NCI-H748 (cell line): Measurements from ENCODE around the gene GPC5.
A peak's percentile ranks its signal among the peaks of the same experiment; 100 is the strongest.
"Not testable (repeated sequence)": the region's sequence is repeated elsewhere in the genome, so short reads cannot be mapped to it uniquely, and the experiment has no call there.

ENCODE experiments used
- DNase-seq: peaks from one replicate; lab custom pipeline; 2025; ENCODE audit not compliant: unreplicated experiment; lab: John Stamatoyannopoulos, UW

The GPC5 gene

GRCh38 chr13:91647361-91647990 is 249.1 kb downstream of the GPC5 start:
- peak; percentile 36 for DNase-seq

DNA sequence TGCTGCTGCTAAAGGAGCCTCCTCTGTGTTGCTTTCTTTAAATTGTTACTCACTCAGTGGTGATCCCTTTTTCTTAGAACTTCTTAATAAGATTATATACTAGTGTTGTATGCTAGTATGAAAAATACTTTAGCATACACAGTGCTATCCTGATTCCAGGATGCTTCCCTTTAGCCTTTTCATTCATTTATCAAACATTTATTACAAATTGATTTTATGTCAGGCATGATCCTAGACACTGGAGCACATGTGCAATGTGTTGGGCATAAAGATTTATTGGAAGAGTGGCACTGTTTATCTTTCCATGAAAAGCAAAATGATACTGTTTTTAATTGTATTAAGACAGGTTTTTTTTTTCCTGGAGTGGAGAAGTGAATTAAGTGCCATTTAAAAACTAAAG is 249.6 kb downstream of the GPC5 start:
- no peak for DNase-seq

DNA sequence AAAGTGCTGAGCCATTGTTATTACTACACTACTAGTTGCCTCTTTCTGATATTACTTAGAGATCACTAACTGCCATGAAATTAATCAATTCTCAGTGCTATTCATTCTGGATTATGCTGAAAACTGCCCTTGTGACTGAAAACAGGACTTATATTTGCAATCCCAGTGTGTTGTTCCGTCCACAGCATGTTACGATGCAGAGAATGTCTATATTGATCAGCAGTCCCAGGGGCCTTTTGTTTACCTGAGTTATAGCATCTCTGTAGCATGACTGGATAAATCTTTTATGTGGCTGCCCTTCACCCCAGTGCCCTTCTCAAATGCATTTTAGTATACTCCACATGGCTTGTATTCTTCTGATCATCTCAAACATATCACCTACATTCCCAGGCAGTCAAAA is 251.0 kb downstream of the GPC5 start:
- DNase-seq: no peak

GRCh38 chr13:91652404-91653301 is 254.2 kb downstream of the GPC5 start:
- no peak for DNase-seq

DNA sequence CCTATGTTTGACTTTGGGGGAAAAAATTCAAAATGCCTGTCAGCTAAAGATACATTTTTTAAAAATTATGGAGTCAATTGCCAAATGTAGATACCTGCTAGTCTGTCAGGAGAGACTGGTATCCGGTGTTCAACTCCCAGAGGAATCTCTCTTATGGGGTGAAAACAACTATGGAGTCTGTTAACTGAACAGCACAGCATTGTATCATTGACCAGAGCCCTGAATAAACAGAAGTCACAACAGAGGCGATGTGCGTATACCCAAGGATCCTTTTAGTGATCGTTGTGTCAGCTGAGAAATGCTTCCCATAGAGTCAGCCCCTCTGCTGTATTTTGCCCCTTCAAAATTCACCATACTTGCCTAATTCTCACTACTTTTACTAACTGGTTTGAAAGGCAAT is 257.3 kb downstream of the GPC5 start:
- DNase-seq: peak; percentile 6

- no peak for DNase-seq
Measured at GRCh38 chr13:91657283-91657682, 258.9 kb downstream of the GPC5 start.

DNA sequence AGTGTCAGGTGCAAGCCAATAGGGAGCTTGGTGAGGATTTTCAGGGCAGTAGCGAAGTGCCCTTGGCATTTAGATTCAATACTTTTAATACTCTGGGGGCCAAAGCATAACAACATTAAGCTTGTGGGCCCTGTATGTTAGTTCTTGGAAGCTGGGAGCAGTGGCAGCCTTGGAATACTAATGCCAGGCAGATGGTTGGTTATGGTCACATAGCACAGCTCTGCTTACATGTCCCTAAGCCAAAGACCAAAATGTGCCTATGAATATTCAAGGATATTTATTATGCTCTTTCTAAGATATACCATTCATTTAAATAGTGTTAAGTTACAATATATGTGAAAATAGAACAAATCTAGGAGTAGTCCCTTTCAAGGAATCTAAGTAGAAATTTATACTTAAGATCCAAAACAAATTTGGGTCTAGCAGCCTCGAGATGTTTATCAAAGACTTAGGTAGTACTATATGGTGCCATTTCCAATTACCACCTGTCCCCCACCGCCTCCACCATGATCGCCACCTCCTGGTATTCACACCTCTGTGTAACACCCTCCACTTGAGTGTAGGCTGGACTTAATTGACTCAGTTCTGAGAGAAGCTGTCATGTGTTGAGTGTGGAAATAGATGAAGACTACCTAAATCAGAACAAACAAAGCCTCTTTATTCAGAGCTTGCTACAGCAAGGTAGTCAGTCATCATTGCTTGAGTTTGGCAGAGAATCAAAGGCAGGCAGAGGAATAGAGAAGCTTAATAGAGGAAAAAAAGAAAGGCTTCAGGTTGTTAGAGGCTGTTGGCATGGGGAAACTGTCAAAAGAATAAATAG is 261.0 kb downstream of the GPC5 start:
- peak; percentile 50 for DNase-seq

DNA sequence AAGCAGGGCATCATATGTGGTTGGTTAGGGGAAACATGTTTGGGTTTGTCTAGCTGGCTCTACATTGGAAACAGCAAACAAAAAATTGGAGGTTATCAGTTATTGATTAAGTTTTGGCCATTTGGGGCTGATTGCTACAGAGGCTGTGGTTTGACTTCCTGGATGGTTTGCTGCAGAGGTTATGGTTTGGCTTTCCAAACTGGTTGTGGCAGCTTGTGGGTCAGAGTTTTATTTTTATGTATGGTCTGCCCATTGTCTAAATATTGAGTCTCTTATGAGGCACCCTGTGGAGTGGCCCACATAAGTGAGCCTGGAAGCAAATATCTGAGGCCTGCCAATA is 261.6 kb downstream of the GPC5 start:
- peak; percentile 45 for DNase-seq

GRCh38 chr13:91661692-91662490 is 263.5 kb downstream of the GPC5 start:
- no peak for DNase-seq

- DNase-seq: no peak
Measured at GRCh38 chr13:91664039-91664438, 265.6 kb downstream of the GPC5 start.

DNA sequence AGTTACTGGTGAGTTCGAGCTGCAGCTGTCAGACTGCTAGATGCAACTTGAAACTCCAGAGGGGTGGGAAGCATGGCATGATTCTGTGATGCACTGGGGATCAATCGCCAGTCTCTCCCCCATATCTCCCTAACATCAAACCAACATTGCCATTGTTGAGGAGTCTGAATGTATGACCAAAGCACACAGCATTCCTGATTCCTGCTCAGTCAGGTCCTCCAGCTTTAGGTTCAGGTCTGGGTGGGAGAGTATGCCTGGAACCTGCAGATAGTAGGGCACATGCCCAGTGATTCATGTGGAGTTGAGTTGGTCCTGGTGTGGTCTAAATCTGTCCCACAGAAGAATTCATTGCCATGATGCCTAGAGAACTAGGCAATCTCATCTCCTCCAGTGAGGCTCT is 269.1 kb downstream of the GPC5 start:
- DNase-seq: no peak

GRCh38 chr13:91668866-91669495 is 270.6 kb downstream of the GPC5 start:
- peak; percentile 15 for DNase-seq

- not testable (repeated sequence) for DNase-seq
Measured at GRCh38 chr13:91674347-91674746, 275.9 kb downstream of the GPC5 start.

DNA sequence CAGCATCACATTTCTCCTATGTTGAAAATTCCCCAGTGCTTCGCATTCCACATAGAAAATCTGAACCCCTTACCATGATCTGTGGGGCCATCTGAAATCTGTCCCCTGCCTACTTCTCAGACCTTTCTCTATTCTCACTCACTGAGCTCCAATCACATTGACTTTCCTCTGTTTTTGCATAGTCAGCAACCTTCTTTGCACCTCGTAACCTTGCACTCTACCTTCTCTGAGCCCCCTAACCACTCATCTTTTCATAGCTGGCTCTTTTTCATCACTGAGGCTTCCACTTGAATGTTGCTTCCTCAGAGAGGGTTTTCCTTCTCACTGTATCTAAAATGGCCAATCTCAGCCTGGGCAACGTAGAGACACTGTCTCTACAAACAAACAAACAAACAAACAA is 286.3 kb downstream of the GPC5 start:
- DNase-seq: no peak

DNA sequence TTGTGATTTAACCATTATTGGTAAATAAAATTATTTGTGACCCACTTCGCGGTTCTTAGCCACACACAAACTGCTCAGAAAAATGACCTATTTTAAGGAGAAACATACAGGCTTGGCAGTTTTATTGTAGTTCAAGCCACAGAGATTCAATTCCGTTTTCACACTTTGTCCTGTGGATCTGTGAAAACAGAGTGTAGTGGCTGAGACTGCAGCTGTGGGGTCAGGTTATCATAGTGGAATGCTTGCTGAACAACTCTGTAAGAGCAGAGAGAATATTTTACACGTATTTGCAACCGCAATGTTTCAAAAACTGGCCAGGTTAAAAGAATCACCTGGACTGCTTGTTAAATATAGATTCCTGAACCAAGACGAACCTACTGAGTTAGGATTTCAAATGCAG is 292.5 kb downstream of the GPC5 start:
- no peak for DNase-seq

- DNase-seq: no peak
Measured at GRCh38 chr13:91693466-91693865, 295.0 kb downstream of the GPC5 start.

GRCh38 chr13:91698308-91698707 is 299.9 kb downstream of the GPC5 start:
- DNase-seq: no peak

DNA sequence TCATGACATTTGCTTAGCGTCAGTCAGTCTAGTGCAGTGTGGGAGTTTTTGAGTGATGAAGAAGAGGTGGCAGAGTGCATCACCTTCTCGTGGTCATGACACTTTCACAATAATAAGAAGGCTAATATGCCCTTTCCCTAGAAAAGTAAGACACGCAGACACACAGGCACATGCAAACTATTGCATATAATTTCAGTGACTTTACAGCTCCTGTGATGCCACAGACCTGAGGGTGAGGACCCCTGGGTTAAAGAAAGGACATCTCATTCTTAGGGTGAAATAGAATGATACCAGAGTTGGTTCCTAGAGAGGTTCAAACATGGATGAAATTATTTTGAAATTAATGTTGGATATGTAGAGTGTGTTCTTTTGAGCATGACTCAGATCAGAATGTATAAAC is 300.3 kb downstream of the GPC5 start:
- no peak for DNase-seq

DNA sequence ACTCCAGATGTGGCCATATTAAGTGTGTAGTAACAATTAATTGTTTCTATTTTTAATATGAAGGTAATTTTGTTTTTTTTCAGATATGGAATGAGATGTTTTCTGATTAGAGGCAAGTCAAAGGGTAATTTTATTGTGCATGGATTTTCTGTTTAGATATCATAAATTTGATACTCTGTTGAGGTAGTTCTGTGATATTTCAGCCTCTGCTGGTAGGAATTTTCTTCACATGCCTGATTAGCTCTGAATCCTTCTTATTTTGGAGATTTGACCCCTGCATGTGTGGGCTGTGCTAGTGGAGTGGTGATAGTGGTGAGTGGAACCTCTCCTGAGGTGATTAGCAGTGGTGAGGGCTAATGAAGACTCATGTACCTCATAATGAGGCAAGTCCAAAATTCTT is 301.4 kb downstream of the GPC5 start:
- no peak for DNase-seq

DNA sequence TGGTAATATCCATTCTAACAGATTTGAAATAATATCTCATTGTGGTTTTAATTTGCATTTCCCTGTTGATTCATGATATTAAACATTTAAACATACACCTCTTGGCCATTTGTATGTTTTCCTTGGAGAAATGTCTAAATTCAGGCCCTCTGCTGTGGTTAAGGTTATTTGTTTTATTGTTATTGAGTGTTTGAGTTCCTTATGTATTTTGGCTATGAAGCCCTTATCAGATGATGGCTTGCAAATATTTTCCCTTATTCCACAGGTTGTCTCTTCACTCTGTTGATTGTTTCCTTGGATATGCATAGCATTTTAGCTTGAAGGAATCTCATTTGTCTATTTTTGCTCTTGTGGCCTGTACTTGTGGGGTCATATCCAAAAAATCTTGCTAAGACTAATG is 303.6 kb downstream of the GPC5 start:
- DNase-seq: no peak

DNA sequence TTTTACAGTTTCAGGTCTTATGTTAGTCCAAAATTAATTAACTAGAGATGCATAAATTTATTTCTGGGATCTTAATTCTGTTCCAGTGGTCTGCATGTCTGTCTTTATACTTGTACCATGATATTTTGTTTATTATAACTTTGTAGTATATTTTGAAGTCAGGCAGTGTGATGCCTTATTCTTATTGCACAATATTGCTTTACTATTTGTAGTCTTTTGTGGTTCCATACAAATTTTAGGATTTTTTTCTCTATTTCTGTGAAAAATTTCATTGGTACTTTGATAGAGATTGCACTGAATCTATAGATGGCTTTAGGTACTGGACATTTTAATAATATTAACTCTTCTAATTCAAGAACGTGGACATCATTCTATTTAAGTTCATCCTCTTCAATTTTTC is 304.0 kb downstream of the GPC5 start:
- no peak for DNase-seq
